Hematopoietic multipotent progenitor cell treated with erythropoietin and hydrocortisone succinate and interleukin-3 and kit ligand, for 6 days (in vitro differentiated cells): ENCODE measurements around the gene ASB7.

Experiments used
- DNase-seq: peaks from one replicate; pipeline ENCODE4 v3.0.0-alpha.2; 2015

The ASB7 gene

GRCh38 chr15:100687582-100688141 lies 85.3 kb downstream of the ASB7 start:
- DNase-seq, result no peak

GRCh38 chr15:100688549-100689120 lies 86.2 kb downstream of the ASB7 start:
- no peak for DNase-seq

- DNase-seq, result no peak
Observed at GRCh38 chr15:100689131-100689899, 86.9 kb downstream of the ASB7 start.

- DNase-seq, result no peak
Observed at GRCh38 chr15:100690032-100690794, 87.8 kb downstream of the ASB7 start.

GRCh38 chr15:100690795-100691158 lies 88.4 kb downstream of the ASB7 start:
- DNase-seq, result no peak

GRCh38 chr15:100691321-100691720 lies 88.9 kb downstream of the ASB7 start:
- DNase-seq, result no peak

GRCh38 chr15:100692246-100692645 lies 89.9 kb downstream of the ASB7 start:
- DNase-seq, result no peak

- no peak for DNase-seq
Observed at GRCh38 chr15:100692671-100693070, 90.3 kb downstream of the ASB7 start.

- DNase-seq, result no peak
Observed at GRCh38 chr15:100693451-100693850, 91.1 kb downstream of the ASB7 start.

GRCh38 chr15:100694381-100695021 lies 92.1 kb downstream of the ASB7 start:
- no peak for DNase-seq

- DNase-seq, result no peak
Observed at GRCh38 chr15:100695048-100695447, 92.7 kb downstream of the ASB7 start.

GRCh38 chr15:100696452-100696851 lies 94.1 kb downstream of the ASB7 start:
- DNase-seq, result no peak
